HG03460 (cell line): ENCODE results near the gene FCN2.

Experiments used
- ATAC-seq: cut with Tn5 transposase; IDR thresholded peaks from one replicate; pipeline ENCODE4 v1.9.1; 2021; ENCODE audit not compliant: unreplicated experiment

The FCN2 gene

DNA sequence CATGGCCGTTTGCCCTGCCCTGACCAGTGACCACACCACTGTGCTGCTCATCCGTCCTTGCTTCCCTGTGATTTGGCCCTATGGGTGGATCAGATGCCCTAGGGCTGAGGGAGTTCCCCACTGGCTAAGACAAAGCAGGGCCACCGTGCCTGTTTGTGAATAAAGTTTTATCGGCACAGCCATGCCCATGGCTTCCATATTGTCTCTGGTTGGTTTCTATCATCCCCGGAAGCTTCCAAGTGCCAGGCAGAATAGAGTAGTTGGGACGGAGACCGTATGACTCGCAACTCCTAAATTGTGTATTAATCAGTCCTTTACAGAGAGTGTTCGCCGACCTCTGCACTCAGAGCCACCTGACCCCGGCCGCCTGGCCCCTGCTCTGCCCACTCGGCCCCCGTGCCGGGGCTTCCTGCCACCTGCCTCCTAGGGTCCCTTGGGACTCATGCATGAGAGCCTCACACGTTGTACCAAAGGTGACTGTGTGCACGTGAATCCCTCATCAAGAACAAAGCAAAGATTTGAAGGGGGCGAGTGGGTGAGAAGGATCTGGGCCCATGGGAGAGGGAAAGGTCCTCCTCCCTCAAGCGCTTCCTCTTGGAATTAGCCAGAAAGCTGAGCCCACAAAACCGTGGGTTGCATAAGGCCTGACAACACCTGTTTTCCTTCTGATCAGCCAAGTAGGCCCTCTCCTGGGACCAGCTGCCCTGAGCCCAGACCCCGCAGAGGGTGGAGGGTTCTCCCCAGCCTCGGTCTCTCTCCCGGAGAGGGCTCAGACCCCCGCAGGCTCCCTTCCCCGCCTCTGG, 11.7 kb upstream of the FCN2 start:
- ATAC-seq = no peak

DNA sequence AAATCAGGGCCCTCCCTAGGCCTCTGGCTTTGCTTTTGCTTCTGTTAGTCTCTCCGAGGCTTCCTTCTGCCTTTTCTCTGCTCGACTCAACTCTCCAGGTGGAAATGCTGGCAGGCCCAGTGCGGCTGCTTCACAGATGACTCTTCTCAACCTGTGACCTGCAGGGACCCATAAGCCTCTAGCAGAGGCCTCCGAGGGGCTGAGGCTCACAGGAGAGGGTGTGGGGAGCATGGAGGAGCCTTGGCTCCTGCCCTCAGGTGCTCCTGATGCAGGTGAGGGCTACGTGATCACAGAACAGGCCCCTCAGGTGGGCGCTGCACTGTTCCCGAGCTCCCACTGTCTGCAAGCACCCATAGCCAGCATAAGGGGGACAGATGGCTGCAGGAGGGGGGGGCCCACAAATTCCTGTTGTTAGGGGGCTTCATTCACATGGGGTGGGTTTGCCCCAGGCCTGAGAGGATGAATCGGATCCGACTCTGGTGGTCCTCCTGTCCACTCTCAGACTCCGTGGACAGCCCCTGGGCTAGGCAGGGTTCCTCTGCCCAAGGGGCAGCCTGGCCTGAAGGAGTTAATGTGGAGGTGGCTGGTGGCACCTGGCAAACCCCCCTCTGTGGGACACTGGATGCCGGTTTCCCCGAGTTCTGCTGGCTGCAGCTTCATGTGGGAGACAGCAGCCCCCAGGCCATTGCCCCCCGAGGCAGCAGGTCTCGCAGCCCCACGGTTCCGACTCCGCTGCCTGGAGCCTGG, 10.9 kb upstream of the FCN2 start:
- ATAC-seq = no peak

DNA sequence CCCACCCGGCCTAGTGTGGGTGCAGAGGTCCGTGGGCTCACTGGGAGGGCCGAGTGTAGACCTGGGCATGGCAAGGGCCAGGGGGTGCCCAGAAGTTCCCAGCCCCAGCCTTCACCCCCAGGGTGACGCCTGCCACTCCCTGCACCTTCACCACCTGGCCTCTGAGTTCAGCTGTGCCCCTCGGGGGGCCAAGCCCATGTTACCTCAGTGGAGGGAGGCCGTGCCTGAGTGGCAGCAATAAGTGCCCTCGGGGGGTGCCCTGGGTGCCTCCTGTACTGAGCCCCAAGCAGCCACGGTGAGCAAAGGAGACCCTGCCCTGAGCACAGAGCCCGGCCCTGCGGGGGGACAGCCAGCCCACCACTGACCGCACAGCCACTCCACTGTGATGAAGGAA, 10.3 kb upstream of the FCN2 start:
- no peak for ATAC-seq

DNA sequence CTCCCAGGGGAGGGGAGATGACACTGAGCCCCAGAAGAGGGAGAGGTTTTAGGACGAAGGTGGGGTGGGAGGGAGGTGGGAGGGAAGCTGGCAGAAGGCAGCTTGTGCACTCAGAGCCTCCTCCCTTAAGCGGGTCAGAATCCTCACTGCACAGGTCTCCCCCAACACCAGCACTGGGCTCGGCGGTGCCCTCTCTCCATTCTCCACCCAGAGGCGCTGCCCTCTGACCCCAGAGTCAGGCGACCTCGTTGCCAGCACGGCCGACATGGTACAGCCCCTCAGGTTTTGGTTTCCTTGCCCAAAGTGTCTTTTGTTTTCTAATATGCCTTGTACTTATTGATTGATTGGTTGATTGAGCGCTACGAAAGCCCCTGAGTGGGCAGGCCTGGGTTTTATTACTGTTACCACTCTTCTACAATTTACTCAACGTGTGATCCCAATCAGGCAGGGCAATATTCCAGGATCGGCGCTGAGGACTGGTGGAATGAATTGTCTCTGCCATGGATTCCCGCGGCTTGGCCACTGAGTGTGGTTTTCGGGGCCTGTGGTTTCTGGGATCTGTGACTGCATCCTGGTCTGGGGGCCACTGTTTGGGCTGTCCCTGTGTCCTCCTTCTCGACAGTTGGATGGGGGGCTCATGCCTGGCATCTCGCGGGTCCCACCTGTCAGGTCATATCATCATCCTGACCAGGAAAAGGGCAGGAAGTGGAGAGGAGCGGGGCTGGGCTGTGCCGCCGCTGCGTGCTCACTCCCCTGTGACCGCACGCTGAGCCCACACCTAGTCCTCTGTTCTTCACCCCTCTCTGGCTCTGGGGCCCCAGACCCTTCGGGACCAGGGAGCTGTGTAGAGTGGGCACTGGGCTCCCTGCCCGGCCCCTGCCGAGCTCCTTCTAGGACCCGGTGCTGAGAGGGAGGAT, 9.6 kb upstream of the FCN2 start:
- ATAC-seq = no peak

DNA sequence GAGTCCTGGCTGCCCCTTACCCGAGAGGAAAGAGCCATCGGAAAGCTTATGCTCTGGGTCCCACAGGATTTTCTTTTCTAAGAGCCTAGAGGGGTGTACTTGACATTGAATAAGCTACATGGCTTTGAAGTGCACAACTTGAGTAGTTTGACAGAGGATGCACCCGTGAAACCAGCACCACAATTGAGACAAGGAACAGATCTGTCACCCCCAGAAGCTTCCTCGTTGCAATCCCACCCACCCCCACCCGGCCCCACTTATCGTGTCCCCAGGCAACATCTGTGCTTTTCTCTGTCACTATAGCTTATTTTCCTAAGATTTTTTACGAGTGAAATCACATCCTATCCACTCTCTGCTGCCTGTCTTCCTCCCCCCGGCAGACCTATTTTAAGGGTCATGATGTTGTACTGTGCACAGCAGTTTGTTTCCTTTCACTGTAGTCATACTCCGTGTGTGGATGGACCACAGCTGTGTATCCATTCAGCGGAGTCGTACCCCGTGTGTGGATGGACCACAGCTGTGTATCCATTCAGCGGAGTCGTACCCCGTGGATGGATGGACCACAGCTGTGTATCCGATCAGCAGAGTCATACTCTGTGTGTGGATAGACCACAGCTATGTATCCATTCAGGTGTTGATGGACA, 8.8 kb upstream of the FCN2 start:
- no peak for ATAC-seq

DNA sequence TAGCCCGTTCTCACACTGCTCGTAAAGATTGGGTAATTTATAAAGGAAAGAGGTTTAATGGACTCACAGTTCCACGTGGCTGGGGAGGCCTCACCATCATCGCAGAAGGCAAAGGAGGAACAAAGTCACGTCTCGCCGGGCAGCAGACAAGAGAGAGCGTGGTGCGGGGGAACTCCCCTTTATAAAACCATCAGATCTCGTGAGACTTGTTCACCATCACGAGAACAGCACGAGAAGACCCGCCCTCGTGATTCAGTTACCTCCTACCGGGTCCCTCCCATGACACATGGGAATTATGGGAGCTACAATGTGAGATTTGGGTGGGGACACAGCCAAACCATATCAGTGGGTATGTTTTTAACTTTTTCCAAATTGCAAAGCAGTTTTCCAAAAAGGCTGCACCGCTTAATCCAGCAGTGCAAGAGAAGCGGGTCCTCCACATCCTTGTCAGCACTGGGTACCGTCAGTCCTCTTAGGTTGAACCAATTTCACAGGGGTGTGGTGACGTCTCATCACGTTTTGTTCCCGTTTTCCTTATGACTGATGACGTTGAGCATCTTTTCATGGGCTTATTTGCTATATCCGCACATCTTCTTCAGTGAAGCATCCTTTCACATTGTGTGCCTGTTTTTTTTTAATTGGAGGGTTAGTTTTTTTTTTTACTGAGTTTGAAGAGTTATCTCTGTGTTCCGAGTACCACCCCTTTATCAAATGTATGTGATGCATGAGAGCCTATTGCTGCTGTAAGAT, 8.0 kb upstream of the FCN2 start:
- ATAC-seq = no peak

DNA sequence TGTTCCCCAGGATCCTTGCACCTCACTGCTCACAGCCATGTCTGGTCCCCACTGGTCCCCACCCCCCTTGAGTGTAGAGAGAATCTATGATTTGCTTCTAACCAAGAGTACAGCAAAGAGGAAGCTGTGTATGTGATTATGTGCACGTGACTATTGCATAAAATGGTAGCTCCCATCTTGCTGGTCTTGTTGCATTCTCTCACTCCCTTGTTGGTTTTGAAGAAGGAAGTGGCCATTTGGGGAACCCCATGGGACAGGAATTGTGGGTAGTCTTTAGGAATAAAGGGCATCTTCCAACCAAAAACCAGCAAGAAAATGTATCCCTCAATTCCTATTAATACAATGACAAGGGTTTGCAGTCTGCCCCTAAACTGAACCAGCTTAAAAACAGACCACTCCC, 5.2 kb upstream of the FCN2 start:
- no peak for ATAC-seq

DNA sequence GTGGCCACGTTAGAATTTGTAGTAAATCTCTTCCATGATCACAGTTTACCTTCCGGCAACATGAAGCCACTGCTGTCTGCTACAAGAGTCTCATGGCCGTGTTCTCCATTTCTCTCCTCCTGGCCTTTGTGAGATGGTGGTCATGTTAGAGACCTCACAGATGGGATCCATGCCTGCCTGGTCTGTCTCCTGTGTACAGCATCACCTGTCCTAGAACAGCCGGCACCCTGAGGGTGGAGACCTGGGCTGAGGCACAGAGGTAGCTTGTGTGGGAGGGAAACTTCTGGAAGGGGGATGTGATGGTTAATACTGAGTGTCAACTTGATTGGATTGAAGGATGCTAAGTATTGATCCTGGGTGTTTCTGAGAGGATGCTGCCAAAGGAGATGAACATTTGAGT, 3.1 kb upstream of the FCN2 start:
- ATAC-seq = no peak

DNA sequence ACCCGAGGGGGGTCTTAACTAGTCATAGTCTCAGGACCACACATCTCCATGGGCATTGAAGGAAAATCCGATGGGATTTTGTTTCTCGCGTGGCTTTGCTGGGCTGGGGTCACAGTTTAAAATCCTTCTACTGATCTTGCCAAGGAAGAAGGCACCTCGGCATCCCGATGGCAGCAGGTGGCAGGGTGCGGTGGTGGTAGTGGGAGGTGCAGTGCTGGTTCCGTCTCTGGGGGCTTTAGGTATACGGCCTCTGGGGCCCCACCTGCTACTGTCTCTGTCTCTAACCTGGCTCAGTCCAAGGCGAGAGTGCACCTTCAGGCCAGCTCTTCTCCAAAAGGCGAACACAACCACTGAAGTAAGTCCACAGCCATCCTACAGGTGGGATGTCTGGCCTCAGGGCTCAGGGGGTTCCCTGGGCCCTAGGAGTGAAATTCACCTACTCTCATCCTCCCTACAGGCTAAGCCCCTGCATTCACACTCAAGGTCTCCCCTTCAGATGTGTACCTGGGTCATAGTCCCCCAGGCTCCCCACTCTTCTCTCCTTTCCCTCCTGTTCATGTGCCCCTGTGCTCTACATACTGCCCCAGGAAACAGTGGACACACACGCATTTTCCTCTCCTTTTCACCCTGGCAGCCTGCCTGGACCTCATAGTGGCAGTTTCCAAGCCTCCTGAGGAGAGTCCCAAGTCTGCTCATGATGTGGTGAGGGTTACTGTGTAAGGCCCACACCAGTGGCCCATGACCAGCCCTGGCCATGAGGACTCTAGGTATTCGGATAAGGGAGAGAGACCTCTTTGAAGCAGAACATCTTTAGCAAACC, 736 bp upstream of the FCN2 start:
- ATAC-seq = no peak

DNA sequence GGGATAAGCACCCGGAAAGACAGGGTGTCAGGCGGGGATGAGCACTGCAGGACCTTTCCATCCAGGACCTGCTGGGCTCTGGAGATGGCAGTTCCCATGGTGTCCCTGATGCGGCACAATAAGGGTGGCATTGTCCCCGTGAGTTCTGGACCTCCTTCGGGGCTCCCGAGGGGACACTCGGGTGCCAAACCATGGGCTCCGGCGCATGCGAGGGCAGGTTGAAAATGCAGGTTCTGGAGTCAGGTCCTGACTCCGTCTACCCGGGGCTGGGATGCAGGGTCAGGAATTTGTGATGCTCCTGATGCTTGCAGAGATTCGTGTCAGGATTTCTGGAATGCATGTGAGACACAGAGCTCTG, 682 bp downstream of the FCN2 start:
- no peak for ATAC-seq

DNA sequence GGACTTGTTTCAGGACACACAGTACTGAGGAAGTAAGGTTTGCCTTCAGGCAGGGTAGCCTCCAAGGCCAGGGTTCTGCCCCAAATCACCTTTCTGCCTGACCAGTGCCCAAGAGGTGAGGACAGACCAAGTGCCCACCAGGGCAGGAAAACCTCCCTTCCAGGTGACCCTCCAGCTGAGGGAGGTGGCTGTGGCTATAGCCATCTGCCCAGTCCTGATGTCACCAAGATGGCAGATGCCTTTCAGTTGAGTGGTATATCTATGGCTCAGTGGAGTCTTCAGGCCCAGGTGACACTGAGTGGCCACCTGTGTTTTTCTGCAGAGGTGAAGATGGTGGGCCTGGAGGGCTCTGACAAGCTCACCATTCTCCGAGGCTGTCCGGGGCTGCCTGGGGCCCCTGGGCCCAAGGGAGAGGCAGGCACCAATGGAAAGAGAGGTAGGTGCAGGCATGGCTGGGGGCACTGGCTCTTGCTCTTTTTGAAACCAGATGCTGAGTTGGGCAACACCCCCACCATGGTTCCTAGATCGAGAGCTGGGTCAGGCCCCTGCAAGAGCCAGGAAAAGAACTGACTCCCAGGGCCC, 1.7 kb downstream of the FCN2 start:
- ATAC-seq = no peak

DNA sequence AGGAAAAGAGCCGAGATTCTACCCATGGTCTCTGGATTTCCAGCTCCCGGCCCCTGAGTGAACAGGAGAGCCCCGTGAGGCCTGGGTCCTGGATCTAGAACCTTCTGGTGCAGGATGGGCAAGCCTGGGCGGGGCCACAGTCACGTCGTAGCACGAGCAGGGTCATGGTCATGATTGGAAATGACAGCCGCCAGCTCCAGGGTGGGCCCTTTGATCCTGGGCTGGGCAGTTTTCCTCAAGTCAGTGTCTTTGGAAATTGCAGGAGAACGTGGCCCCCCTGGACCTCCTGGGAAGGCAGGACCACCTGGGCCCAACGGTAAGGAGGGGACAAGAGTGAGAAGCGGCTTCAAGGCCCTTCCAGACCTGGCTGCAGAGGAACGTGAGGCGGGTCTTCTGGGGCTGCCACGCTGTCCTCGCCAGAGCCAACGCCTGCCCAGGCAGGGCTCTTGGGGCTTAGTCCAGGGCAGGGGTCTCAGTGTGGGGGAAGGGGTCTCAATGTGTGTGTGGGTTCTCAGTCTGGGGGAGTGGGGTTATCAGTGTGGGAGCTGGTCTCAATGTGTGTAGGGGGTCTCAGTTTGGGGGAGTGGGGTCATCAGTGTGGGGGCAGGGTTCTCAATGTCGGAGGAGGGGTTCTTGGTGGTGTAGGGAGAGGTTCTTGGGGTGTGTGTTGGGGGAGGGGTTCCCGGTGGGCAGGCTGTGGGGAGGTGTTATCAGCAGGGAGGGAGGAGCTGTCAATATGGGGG, 2.6 kb downstream of the FCN2 start:
- ATAC-seq = no peak

DNA sequence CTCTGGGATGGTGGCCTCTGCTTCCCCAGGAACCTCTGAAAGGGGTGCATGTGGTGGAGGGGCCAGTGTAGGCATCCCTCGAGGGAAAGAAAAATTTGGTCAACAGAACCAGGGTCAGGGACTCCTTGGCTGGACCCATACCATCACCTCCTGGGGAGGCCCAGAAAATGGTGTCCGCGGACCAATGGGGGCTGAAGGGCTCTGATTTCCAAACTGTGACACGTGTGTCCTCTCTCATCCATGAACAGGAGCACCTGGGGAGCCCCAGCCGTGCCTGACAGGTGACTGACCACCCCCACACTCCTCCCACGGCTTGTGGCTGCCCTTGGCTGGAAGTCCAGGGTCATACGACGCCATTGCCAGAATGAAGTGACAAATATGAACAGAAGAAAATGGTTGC, 3.9 kb downstream of the FCN2 start:
- no peak for ATAC-seq

DNA sequence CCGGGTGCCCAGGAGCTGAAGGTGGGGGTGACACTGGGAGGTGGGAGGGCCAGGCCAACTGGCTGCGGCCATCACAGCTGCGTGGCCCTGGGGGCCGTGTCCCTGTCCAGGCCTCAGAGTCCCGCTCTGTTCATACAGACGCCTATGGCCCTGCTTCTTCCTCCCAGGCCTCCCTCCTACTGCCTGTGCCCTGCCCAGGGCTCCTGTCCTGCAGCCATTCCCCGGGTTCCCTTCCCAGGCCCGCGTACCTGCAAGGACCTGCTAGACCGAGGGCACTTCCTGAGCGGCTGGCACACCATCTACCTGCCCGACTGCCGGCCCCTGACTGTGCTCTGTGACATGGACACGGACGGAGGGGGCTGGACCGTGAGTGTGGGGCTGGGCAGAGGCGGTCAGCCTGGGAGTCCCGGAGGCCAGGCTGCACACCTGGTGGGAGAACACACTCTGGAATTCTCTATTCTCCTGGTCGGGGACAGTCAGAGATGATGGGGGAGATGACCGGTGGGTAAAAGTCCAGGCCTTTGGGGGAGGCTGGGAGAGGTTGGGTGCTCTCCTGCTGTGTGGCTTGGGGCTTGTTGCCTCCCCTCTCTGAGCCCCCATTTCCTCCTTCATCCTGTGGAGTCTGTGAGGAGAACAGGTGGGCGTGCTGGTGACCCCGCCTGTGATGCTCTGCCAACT, 4.5 kb downstream of the FCN2 start:
- ATAC-seq = no peak

DNA sequence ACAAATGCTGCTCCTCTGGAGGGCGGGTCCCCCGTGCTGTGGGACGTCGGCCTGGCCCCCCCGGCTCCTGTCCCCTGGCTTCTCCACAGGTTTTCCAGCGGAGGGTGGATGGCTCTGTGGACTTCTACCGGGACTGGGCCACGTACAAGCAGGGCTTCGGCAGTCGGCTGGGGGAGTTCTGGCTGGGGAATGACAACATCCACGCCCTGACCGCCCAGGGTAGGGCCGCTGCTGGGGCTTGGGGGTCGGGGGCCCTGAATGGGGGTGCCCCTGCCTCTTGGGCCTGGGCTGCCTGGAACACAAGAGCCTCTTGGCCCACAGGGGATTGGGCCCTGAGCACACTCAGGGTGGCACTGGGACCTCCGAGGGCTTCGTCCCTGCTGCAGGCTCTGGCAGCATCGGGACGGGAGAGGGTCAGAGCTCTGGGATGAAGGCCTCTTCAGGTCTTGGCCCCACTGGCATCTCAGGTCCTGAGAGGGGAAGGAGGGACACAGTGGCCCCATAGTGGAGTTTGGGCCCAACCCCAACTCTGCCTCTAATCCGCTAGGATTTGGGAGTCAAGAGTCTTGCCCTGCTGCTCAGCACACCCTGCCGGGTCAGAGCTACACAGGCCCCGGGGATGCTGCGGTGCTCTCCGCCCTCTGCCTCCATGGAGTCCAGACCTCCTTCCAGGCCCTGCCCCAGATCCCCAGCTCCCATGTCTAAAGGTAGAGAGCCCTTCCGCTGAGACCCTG, 5.2 kb downstream of the FCN2 start:
- no peak for ATAC-seq

DNA sequence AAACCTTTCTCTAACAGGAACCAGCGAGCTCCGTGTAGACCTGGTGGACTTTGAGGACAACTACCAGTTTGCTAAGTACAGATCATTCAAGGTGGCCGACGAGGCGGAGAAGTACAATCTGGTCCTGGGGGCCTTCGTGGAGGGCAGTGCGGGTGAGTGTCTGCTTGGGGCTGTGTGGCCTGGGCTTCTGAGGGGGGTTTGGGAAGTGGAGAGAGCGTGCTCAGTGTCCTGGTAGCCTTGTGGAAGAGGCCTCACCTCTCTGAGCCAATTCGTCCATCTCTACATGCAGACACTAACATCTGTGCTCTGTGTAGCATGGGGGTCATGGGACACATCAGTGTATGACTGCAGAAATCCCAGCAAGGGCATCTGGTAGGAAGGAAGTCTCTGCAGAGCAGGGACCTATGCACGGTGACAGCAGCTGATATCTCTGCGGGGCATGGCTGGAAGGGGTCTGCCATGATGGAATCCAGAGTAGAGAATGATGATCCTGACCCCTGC, 5.9 kb downstream of the FCN2 start:
- no peak for ATAC-seq

DNA sequence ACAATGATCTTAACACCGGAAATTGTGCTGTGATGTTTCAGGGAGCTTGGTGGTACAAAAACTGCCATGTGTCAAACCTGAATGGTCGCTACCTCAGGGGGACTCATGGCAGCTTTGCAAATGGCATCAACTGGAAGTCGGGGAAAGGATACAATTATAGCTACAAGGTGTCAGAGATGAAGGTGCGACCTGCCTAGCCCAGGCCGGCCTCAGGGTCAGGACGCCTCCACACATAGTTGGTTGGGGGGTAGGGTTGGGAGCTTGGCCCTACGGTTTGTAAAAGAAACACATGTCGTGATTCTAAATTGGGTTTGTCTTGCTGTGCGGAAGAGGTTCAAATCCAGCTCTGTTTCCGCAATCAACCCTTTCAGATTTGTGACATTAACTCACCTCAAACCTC, 6.6 kb downstream of the FCN2 start:
- no peak for ATAC-seq
